Smooth muscle cell (in vitro differentiated cells): Measurements from ENCODE around the gene USP17L18. TPM values are rescaled to one million over a fixed set of nuclear protein-coding genes. Genes with fewer than 3 reads are reported as not detected.
"Not testable (repeated sequence)": the region's sequence is repeated elsewhere in the genome, so short reads cannot be mapped to it uniquely, and the experiment has no call there.

ENCODE experiments used
- DNase-seq: peaks from one replicate; lab custom pipeline; 2025; ENCODE audit not compliant: unreplicated experiment; lab: John Stamatoyannopoulos, UW
- H2AFZ ChIP-seq: fragments of 200-600 bp; sonication (generic); 2 replicates; pipeline ENCODE4 v1.6.0; 2016; ENCODE audit warnings: antibody characterized with exemption, low read depth, mild to moderate bottlenecking
- H3F3A ChIP-seq: fragments of 200-600 bp; sonication (generic); 2 replicates; pipeline ENCODE4 v1.6.0; 2017; ENCODE audit warnings: antibody characterized with exemption, low read depth
- H3K27ac ChIP-seq: fragments of 200-600 bp; sonication (generic); 2 replicates; pipeline ENCODE4 v1.5.1; 2016; ENCODE audit warnings: low read depth, mild to moderate bottlenecking
- H3K27me3 ChIP-seq: fragments of 200-600 bp; sonication (generic); 2 replicates; pipeline ENCODE4 v1.6.1; 2016; ENCODE audit warnings: low read depth, mild to moderate bottlenecking
- H3K36me3 ChIP-seq: fragments of 200-600 bp; sonication (generic); 2 replicates; pipeline ENCODE4 v1.5.1; 2016; ENCODE audit warnings: low read depth
- H3K4me1 ChIP-seq: fragments of 200-600 bp; sonication (generic); 2 replicates; pipeline ENCODE4 v1.5.1; 2016; ENCODE audit warnings: low read depth
- H3K4me2 ChIP-seq: fragments of 200-600 bp; sonication (generic); 2 replicates; pipeline ENCODE4 v1.6.0; 2016; ENCODE audit warnings: mild to moderate bottlenecking
- H3K4me3 ChIP-seq: fragments of 200-600 bp; sonication (generic); 2 replicates; pipeline ENCODE4 v1.5.1; 2016; ENCODE audit warnings: mild to moderate bottlenecking
- H3K79me2 ChIP-seq: fragments of 200-600 bp; sonication (generic); 2 replicates; pipeline ENCODE4 v1.6.0; 2016; ENCODE audit warnings: low read depth, mild to moderate bottlenecking
- H3K9ac ChIP-seq: fragments of 200-600 bp; sonication (generic); 2 replicates; pipeline ENCODE4 v1.6.0; 2016; ENCODE audit warnings: low read depth
- H3K9me3 ChIP-seq: fragments of 200-600 bp; sonication (generic); replicated peaks from 2 replicates; pipeline ENCODE4 v1.5.1; 2016; ENCODE audit warnings: low read depth
- H4K20me1 ChIP-seq: fragments of 200-600 bp; sonication (generic); 2 replicates; pipeline ENCODE4 v1.6.0; 2016; ENCODE audit warnings: low read depth
- WGBS: methylation state at CpG from one replicate; pipeline ENCODE4 v1.1.7; 2016; ENCODE audit warnings: low lambda C conversion rate; 5-methylcytosine and 5-hydroxymethylcytosine counted together
- polyA plus RNA-seq: library from polyadenylated mRNA; unstranded; fragments of >200 nt; fragmentation: Nextera tagmentation; extraction: Ambion mirVana; gene quantifications from 2 replicates; pipeline ENCODE4 v1.2.1, GENCODE V29; 2016
- total RNA-seq: library from RNA; depleted of rRNA; stranded (reverse); fragments of >200 nt; gene quantifications from 2 replicates; pipeline ENCODE4 v1.2.3, GENCODE V29; 2014

Gene USP17L18
- total RNA-seq (not detected in 2 replicates), polyA plus RNA-seq (not detected in 2 replicates)

GRCh38 chr4:9247953-9248680 is at the start of gene USP17L18:
Gene USP17L18 (plus strand): TSS chr4:9248630. CDS start chr4:9248630, 0 bp downstream.
- not testable (repeated sequence) for DNase-seq, H3K4me3 ChIP-seq, H3K79me2 ChIP-seq, H3F3A ChIP-seq, H2AFZ ChIP-seq, H3K27ac ChIP-seq, H3K9me3 ChIP-seq, H3K4me1 ChIP-seq, H3K9ac ChIP-seq, H3K27me3 ChIP-seq, H4K20me1 ChIP-seq, H3K36me3 ChIP-seq, H3K4me2 ChIP-seq
- WGBS = 83% methylated on average over 19 of the region's 26 CpGs

- not testable (repeated sequence) for H3K9ac ChIP-seq, H3K36me3 ChIP-seq, DNase-seq, H3K4me3 ChIP-seq, H3K4me1 ChIP-seq, H3K79me2 ChIP-seq, H2AFZ ChIP-seq, H3F3A ChIP-seq, H3K9me3 ChIP-seq, H4K20me1 ChIP-seq, H3K27me3 ChIP-seq, H3K4me2 ChIP-seq, H3K27ac ChIP-seq
- WGBS = 72% methylated on average over 4 of the region's 13 CpGs
These were observed 38.1 kb upstream of the USP17L18 start, which contains the start of gene USP17L10 for GRCh38 chr4:9210357-9210756. Gene USP17L10 (plus strand): TSS chr4:9210657. CDS start chr4:9210657, 0 bp downstream.

- not testable (repeated sequence) for H3K4me3 ChIP-seq, H3F3A ChIP-seq, H3K9ac ChIP-seq, H3K27me3 ChIP-seq, H3K36me3 ChIP-seq, H3K9me3 ChIP-seq, H3K4me1 ChIP-seq, H3K27ac ChIP-seq, H3K4me2 ChIP-seq, H2AFZ ChIP-seq, DNase-seq, H4K20me1 ChIP-seq, H3K79me2 ChIP-seq
- 75% methylated on average over 13 of the region's 14 CpGs for WGBS
These were observed 33.7 kb upstream of the USP17L18 start for GRCh38 chr4:9214701-9215100.

GRCh38 chr4:9215105-9215504 is 33.3 kb upstream of the USP17L18 start, which contains the start of gene USP17L11:
Gene USP17L11 (plus strand): TSS chr4:9215405. CDS start chr4:9215405, 0 bp downstream.
- H3K27me3 ChIP-seq = not testable (repeated sequence)

GRCh38 chr4:9219852-9220251 is 28.6 kb upstream of the USP17L18 start, which contains the start of gene USP17L12:
Gene USP17L12 (plus strand): TSS chr4:9220152. CDS start chr4:9220152, 0 bp downstream.
- H3F3A ChIP-seq, H3K9ac ChIP-seq, H3K79me2 ChIP-seq, H3K4me2 ChIP-seq, H3K27me3 ChIP-seq, H4K20me1 ChIP-seq, H3K4me1 ChIP-seq, H2AFZ ChIP-seq, H3K4me3 ChIP-seq, DNase-seq, H3K27ac ChIP-seq, H3K36me3 ChIP-seq, H3K9me3 ChIP-seq: not testable (repeated sequence)
- no CpG with 5 or more reads among the region's 13 CpGs for WGBS

More at GRCh38 chr4:9215105-9215504, 33.3 kb upstream of the USP17L18 start, which contains the start of gene USP17L11:
- not testable (repeated sequence) for H3F3A ChIP-seq, H3K9ac ChIP-seq, H3K36me3 ChIP-seq, H4K20me1 ChIP-seq, H3K27ac ChIP-seq, H2AFZ ChIP-seq, H3K9me3 ChIP-seq, H3K79me2 ChIP-seq, H3K4me1 ChIP-seq, H3K4me2 ChIP-seq, H3K4me3 ChIP-seq, DNase-seq
- no CpG with 5 or more reads among the region's 14 CpGs for WGBS

- H3K9ac ChIP-seq, H3K4me3 ChIP-seq, H3F3A ChIP-seq, H3K36me3 ChIP-seq, H4K20me1 ChIP-seq, H3K27me3 ChIP-seq, H3K4me2 ChIP-seq, H3K4me1 ChIP-seq, H2AFZ ChIP-seq, H3K9me3 ChIP-seq, H3K79me2 ChIP-seq, H3K27ac ChIP-seq, DNase-seq: not testable (repeated sequence)
- no CpG with 5 or more reads among the region's 14 CpGs for WGBS
These were observed 23.8 kb upstream of the USP17L18 start, which contains the start of gene USP17L13 for GRCh38 chr4:9224596-9224995. Gene USP17L13 (plus strand): TSS chr4:9224896. CDS start chr4:9224896, 0 bp downstream.

GRCh38 chr4:9230249-9230648 is 18.2 kb upstream of the USP17L18 start:
- H3K9ac ChIP-seq, H3K79me2 ChIP-seq, H3K4me3 ChIP-seq, DNase-seq, H3K4me1 ChIP-seq, H3K9me3 ChIP-seq, H3K27ac ChIP-seq, H3K4me2 ChIP-seq, H3F3A ChIP-seq, H4K20me1 ChIP-seq, H2AFZ ChIP-seq, H3K36me3 ChIP-seq, H3K27me3 ChIP-seq: not testable (repeated sequence)
- WGBS = 82% methylated on average over 5 of the region's 8 CpGs

GRCh38 chr4:9234085-9234484 is 14.3 kb upstream of the USP17L18 start, which contains the start of gene USP17L15:
Gene USP17L15 (plus strand): TSS chr4:9234385. CDS start chr4:9234385, 0 bp downstream.
- H3K79me2 ChIP-seq, H3F3A ChIP-seq, H3K9me3 ChIP-seq, H2AFZ ChIP-seq, H3K9ac ChIP-seq, H3K27me3 ChIP-seq, H4K20me1 ChIP-seq, H3K4me2 ChIP-seq, H3K4me1 ChIP-seq, H3K27ac ChIP-seq, DNase-seq, H3K4me3 ChIP-seq, H3K36me3 ChIP-seq: not testable (repeated sequence)
- WGBS = no CpG with 5 or more reads among the region's 15 CpGs
